Ectodermal cell (in vitro differentiated cells): Measurements from ENCODE around the gene PRX.
"Not testable (repeated sequence)": the region's sequence is repeated elsewhere in the genome, so short reads cannot be mapped to it uniquely, and the experiment has no call there.

Experiments used
- H3K27ac ChIP-seq: 2 replicates; pipeline ENCODE4 v1.7.0; 2013; ENCODE audit warnings: mild to moderate bottlenecking, low read depth, low read length; ENCODE audit not compliant: insufficient read depth, poor library complexity, severe bottlenecking
- H3K27me3 ChIP-seq: 2 replicates; pipeline ENCODE4 v1.7.0; 2013; ENCODE audit warnings: mild to moderate bottlenecking, low read length; ENCODE audit not compliant: insufficient read depth, control insufficient read depth, poor library complexity, severe bottlenecking
- H3K36me3 ChIP-seq: one replicate; pipeline ENCODE4 v1.7.0; 2013; ENCODE audit warnings: low read length; ENCODE audit not compliant: control insufficient read depth, insufficient read depth
- H3K4me1 ChIP-seq: one replicate; pipeline ENCODE4 v1.7.0; 2013; ENCODE audit warnings: low read length; ENCODE audit not compliant: control insufficient read depth, insufficient read depth
- H3K4me3 ChIP-seq: 2 replicates; pipeline ENCODE4 v1.7.0; 2013; ENCODE audit warnings: low read depth, low read length, control low read depth; ENCODE audit not compliant: insufficient read depth
- H3K9me3 ChIP-seq: 2 replicates; pipeline ENCODE4 v1.7.0; 2013; ENCODE audit warnings: mild to moderate bottlenecking, low read length, moderate library complexity; ENCODE audit not compliant: control insufficient read depth
- whole genome bisulfite sequencing, 2 experiments: methylation state at CpG; one replicate each; pipeline ENCODE4 v1.1.7; 2013; ENCODE audit warnings: missing lambda C conversion rate in 2 of 2; 5-methylcytosine and 5-hydroxymethylcytosine counted together

Gene PRX

DNA sequence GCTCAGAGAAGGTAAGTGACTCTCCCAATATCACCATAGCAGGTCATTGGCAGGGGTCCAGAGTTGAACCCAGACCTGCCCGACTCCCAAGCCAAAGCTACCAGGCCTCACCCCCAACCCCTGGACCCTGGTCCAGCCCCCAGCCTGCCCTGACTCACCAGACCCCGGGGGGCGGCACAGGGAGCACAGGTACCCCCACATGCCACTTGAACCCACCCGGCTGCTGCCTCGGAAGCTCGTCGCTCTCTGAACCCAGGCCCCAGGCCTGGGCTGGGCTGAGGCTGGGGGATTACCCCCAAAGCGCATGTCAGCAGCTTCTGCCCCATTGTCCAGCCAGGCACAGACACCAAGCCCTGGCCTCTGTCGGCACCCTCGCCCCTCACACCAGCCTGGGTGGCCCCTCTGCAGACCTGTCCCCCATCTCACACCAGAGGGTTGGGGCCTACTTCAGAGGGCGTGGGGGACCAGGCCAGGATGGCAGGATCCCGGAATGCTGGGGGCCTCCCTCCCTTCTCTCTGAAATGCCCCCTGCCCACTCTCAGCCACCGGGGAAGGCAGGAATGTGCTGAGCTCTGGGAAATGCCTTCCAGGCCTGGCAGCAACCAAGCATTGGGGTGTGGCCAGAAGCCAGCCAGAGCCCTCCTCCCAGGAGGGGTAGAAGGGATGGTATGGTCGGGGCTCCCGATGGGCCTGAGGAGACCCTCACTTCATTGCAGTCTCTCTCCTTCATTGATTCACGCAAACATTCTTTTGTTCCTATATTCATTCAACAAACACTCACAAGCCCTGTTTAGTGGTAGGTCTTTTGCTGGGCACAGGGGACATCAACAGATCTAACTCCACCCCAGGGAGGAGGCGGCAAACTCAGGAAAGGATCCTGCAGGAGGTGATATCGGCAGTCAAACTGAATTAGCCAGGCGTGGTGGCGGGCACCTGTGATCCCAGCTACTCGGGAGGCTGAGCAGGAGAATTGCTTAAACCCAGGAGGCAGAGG is 1.7 kb upstream of the PRX start:
- Histone ChIP-seq H3K27me3 (no peaks in the 10 kb centered on the region), H3K4me1 (peaks cover 22% of the 10 kb centered on the region), H3K9me3 (no peaks in the 10 kb centered on the region), H3K4me3 (no peak overlapping the region), H3K27ac (no peak overlapping the region), H3K36me3 (no peaks in the 10 kb centered on the region)
- 81 to 87% methylated on average over 21 of the region's 21 CpGs for WGBS, 2 experiments

- peaks cover 24% of the 10 kb centered on the region for H3K4me1 ChIP-seq
- WGBS, 2 experiments: 71 to 79% methylated on average over 4 of the region's 4 CpGs
- peak overlapping the region; percentile 27 for H3K27ac ChIP-seq
- H3K9me3 ChIP-seq: no peaks in the 10 kb centered on the region
- H3K36me3 ChIP-seq: no peaks in the 10 kb centered on the region
- H3K4me3 ChIP-seq: no peak overlapping the region
- H3K27me3 ChIP-seq: no peaks in the 10 kb centered on the region
Observed at GRCh38 chr19:40412866-40413265, 312 bp downstream of the PRX start.

DNA sequence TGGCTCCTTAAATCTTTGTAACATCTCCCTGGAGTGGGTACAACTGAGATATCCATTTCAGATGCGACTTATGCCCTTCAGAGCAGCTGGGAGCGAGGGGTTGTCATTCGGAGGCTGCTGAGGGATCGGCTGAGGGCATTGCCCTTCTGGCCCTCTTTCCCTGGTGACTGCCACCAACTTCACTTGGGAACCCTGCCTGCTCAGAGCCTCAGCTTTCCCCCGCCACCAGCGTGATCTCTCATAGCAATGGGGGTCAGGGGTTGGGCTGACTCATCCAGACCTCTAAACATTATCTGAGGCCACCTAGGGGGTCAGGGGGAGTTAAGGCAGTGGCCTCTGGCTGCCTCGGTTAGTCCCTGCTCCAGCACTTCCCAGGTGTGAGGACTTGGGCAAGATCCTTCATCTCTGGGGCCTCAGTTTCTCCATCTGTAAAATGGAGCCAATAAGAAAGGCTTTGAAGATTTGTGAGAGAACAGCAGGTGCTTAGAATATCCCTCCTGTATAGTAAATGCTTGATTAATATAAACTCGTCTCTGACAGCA is 1.1 kb downstream of the PRX start:
- WGBS, 2 experiments: 67 to 70% methylated on average over 8 of the region's 8 CpGs
- Histone ChIP-seq H3K27ac (no peak overlapping the region), H3K4me1 (peaks cover 17% of the 10 kb centered on the region), H3K9me3 (no peaks in the 10 kb centered on the region), H3K27me3 (no peaks in the 10 kb centered on the region), H3K36me3 (no peaks in the 10 kb centered on the region), H3K4me3 (no peak overlapping the region)

DNA sequence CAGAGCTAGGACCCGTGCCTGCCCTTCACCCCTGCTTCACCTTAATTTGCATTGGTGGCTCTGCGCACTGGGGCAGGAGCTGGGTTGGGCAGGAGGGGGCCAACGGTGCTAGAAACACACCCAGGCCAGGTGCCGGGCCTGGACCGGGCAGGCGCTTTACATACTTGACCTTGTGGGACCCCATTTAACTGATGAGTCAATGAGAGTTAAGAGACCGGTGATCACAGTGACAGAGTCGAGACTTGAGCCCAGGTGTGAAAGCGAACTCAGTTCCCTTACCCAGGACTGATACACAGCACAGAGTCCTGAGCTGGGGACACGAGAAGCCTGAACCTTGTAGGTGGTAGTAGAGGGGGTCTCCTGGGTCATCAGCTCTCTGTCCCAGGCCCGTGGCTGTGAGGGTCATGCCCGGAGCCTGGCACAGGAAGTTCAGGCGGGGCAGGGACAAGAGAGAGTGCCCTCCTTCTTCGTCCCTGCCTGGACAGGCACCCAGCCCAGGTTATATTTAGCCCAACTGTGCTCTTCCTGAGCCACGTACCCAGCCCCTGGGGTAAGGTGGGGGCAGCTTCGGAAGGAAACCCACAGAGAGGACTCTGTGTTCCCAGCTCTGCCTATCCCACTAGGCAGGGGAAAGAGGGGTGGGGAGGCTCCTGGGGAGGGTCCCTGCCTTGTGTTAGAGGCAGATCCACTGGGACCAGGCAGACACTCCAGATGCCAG is 1.9 kb downstream of the PRX start:
- no peak overlapping the region for H3K4me3 ChIP-seq
- 81 to 85% methylated on average over 16 of the region's 16 CpGs for WGBS, 2 experiments
- no peak overlapping the region for H3K27ac ChIP-seq
- H3K4me1 ChIP-seq: peaks cover 14% of the 10 kb centered on the region
- H3K27me3 ChIP-seq: no peaks in the 10 kb centered on the region
- H3K9me3 ChIP-seq: no peaks in the 10 kb centered on the region
- H3K36me3 ChIP-seq: no peaks in the 10 kb centered on the region

DNA sequence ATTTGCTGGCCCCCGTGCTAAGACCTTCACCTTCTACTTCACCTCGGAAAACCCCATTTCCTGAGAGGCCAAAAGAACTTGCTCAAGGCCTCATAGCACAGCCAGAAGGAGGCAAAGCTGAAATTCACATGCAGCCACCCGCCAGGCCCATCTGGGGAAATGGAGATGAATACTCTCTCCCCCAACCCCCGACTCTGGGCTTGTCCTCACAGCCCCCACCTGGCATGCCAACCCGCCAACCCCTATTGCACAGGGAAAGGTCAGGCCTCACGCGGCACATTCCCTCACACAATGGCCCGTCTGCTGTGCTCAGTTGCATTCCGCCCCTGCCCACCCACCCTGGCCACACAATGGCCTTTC is 3.2 kb downstream of the PRX start:
- no peaks in the 10 kb centered on the region for H3K9me3 ChIP-seq
- H3K4me1 ChIP-seq: peaks cover 13% of the 10 kb centered on the region
- WGBS, 2 experiments: 36 to 41% methylated on average over 9 of the region's 9 CpGs
- no peak overlapping the region for H3K27ac ChIP-seq
- H3K27me3 ChIP-seq: no peaks in the 10 kb centered on the region
- H3K4me3 ChIP-seq: no peak overlapping the region
- no peaks in the 10 kb centered on the region for H3K36me3 ChIP-seq

- 91 to 95% methylated on average over 8 of the region's 8 CpGs for WGBS, 2 experiments
- not testable (repeated sequence) for H3K9me3 ChIP-seq, H3K27me3 ChIP-seq, H3K4me3 ChIP-seq, H3K27ac ChIP-seq, H3K4me1 ChIP-seq, H3K36me3 ChIP-seq
Observed at GRCh38 chr19:40408598-40408925, 4.6 kb downstream of the PRX start.

DNA sequence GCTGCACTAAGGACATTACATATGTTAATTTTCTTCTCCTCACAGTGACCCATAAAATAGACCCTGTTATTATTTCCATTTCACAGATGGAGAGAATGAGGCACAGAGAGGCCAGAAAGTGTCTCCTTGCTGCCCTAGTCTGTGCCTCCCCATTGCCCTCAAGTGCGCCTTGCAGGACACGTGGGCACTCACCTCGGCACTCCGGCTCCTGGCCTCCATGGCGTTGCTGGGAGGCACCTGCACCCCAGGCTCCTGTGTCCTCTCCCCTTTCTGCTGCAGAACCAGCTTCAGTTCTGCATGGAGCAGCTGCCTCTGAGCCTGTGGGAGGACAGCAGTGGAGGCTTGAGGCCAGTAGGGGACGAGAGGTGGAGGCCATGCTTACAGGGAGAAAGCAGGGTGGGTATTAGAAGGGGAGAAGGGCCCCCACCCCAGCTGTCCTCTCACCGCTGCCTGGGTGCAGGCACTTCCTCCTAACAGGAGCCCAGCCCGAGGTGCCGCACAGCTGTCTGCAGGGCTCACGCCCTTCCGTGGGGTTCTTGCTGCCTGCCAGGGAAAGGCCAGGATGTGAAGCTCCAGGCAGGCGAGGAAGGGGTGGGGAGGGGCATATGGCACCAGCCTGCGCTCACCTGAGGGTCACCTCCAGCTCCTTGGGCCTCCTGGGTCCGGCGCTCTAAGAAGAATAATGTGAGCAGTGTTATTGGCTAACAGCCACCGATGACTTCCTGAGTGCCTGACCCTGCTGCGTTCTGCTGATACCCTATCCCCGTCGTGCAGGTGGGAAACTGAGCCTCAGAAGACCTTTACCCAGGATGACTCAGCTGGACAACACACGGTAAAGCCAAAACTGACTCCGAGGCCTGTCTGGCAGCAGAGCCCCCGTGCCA is 5.2 kb downstream of the PRX start:
- 89 to 91% methylated on average over 22 of the region's 22 CpGs for WGBS, 2 experiments

DNA sequence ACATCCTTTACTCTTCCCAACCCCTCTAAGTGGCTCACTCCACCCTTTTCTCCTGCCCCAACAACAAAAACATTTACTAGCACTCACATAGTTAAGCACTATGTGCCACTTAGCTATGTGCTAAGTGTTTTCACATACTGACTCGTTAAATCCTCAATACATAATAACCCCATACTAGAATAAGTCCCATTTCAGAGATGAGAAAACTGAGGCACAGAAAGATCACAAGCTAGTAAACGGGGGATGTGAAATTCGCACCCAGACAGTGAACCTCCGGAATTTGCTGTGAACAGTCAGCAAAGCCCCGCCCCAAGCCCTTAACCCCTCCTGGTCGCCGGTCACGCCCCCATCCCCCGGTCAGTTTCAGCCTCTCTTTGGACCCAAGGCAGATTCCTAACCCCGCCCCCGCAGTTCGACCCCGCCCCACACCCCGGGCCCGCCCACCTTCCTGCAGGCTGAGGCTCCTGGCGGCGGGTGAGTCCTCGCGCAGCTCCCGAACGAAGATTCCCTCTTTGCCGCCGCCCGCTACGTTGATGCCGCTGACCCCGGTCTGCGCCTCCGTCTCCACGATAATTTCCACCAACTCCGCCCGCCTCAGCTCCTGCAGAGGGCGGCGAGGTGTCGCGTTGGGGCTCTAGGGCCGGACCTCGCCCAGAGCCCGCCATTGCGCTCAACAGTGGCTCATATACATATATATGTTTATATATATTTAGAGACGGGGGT is 9.8 kb downstream of the PRX start:
- Histone ChIP-seq H3K27me3 (no peaks in the 10 kb centered on the region), H3K9me3 (no peaks in the 10 kb centered on the region), H3K4me1 (no peaks in the 10 kb centered on the region), H3K4me3 (peak overlapping the region; percentile 57), H3K27ac (peak overlapping the region; percentile 72), H3K36me3 (no peaks in the 10 kb centered on the region)
- WGBS, 2 experiments: 1 to 2% methylated on average over 36 to 41 of the region's 41 CpGs

More for the DNA sequence above, 5.2 kb downstream of the PRX start:
- no peak overlapping the region for H3K4me3 ChIP-seq
- no peaks in the 10 kb centered on the region for H3K27me3 ChIP-seq
- no peaks in the 10 kb centered on the region for H3K9me3 ChIP-seq
- peaks cover 7% of the 10 kb centered on the region for H3K4me1 ChIP-seq
- no peak overlapping the region for H3K27ac ChIP-seq
- H3K36me3 ChIP-seq: no peaks in the 10 kb centered on the region

DNA sequence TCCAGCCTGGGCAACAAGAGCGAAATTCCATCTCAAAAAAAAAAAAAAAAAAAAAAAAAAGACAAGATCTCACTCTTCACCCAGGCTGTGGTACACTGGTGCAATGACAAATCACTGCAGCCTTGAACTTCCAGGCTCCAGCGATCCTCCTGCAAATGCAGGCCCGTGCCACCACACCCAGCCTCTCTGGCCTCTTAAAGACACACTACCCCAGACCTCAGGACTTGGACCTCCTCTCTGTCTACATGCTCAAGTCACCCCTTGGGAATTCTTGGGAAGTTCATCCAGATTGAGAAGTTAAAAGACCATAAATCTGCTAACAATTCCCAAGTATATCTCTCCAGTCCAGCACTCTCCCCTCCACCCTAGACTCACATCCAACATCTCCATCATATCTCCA is 12.6 kb downstream of the PRX start:
- H3K27me3 ChIP-seq: no peaks in the 10 kb centered on the region
- 92 to 99% methylated on average over 2 to 3 of the region's 3 CpGs for WGBS, 2 experiments
- H3K4me3 ChIP-seq: no peak overlapping the region
- H3K27ac ChIP-seq: no peak overlapping the region
- H3K4me1 ChIP-seq: no peaks in the 10 kb centered on the region
- no peaks in the 10 kb centered on the region for H3K36me3 ChIP-seq
- H3K9me3 ChIP-seq: no peaks in the 10 kb centered on the region
